ENCODE results near the gene FAM219B.

Gene FAM219B

DNA sequence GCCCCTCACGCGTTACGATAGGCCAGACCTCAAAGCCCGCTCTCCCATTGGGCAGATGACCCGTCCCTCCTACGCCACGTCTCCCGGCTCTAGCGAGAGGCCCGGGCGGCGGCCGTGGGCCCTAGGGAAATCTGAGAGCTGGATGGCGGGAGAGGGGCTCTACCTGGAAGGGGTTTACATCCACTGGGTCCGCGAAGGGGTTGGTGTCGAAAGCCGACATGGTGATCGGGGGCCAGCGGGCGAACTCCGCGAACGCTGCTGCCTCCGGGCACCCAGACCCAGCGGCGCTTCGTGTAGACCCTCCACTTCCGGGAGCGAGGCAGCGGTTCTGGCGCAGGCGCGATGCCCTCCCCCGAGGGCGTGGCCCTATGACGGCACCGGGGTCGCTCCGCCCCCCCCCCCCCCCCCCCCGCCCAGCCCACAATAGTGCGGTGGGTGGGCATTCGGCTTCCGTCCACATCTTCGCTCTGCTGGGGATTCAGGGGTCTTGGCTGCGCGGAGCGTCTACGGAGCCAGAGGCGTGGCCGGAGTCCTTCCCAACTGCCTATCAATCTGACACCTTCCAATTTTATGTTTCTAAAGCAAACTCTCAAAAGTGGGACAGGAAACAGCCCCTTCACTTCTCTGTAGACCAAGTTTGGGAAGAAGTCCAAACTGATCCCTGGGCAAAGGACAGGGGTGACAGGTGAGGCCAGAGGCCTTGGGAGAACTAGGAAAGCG lies 33.5 kb downstream of the FAM219B start, which contains the start of gene SCAMP2:
TSS of gene SCAMP2 (minus strand) at position 330 of the 720 bp plus-strand sequence. CDS start at position 220, 110 bp downstream.
- DNase-seq (ENCODE audit: low read depth in 2 of 2) = peak; percentile 86 to 89

DNA sequence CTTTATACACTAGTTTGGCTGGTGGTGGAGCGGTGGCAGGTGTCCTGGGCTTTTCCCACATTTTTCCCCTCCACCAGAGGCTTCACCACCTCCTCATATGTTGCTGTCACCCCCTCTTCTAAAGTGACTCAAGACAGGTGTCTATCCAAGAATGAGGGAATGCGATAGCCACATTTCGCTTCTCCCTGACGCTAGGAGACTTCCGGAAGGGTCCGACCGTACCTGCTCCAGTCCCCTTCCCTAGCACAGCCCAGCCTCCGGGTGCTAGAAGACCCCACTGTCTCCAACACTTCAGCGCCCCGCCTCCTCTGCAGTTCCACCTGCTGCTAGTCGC lies 34.0 kb downstream of the FAM219B start:
- no peak for DNase-seq (ENCODE audit: low read depth in 2 of 2)

DNA sequence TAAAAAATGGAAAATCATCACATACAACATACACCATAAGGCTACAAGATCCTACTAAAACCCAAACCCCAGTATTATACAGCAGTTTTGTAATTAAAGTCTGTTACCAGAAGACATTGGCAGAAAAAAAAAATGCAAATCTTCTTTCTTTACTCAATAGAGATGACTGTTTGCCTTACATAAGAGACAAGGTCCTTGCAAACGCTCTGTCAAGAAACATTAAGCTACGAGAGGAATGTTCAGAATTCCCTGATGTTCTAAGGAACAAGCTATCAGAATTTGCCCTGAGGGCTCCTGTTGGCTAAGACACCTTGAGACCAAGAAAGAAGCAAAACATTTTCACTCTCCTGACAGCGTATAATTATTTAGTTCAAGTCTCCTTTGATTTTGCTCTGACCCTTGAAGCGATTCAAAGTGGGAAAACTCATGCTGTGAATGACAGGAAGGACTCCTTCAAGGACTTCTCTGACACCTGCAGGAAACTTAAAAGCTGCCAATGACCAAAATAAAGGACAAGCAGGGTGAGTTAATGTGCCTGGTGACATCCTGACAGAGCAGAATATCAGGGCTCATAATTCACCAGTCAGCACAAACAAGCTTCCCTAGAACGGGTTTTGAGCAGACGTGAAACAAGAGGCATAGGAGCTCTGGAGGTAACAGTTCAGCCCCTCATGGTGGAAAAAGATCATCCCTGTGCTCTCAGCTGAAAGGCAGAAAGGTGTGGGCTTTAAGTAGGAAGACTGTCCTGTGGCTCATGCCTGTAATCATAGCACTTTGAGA lies 36.0 kb downstream of the FAM219B start:
- DNase-seq (ENCODE audit: low read depth in 2 of 2) = no peak

GRCh38 chr15:74869726-74870407 lies 36.8 kb downstream of the FAM219B start:
- DNase-seq (ENCODE audit: low read depth in 2 of 2) = no peak

DNA sequence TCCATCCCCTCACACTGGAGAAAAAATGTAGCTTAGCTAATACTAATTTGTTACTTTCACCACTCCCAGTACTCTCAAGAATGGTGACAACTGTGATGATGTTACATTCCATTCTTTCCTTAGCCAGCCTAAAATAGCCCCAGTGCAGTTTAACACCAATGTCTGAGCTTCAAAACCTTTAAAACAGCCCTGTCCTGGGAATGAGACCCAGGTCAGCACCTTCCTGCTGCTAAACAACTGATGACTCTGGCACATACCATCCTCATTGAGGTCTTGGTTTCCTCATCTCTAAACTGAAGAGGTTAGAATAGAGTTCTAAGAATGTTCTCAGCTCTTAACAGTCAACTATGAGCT lies 37.3 kb downstream of the FAM219B start:
- DNase-seq (ENCODE audit: low read depth in 2 of 2) = no peak

DNA sequence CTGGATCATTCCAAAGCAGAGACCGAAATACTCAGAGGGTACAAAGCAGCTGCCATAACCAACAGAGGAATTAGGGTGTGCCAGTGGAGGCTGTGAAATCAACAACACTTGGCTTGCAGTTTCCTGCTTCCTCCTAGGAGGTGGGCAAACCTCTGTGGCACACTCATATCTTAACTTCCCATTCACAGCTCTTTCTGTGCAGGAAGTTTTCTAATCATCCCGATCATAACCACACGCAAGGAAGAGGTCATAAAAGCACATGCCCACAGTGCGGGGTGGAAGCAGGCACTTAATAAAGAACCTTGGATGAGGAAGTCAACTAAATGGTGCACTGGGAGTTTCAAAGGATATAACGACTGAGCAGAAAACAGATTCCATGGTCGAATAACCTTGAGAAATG lies 38.6 kb downstream of the FAM219B start:
- DNase-seq (ENCODE audit: low read depth in 2 of 2) = no peak

DNA sequence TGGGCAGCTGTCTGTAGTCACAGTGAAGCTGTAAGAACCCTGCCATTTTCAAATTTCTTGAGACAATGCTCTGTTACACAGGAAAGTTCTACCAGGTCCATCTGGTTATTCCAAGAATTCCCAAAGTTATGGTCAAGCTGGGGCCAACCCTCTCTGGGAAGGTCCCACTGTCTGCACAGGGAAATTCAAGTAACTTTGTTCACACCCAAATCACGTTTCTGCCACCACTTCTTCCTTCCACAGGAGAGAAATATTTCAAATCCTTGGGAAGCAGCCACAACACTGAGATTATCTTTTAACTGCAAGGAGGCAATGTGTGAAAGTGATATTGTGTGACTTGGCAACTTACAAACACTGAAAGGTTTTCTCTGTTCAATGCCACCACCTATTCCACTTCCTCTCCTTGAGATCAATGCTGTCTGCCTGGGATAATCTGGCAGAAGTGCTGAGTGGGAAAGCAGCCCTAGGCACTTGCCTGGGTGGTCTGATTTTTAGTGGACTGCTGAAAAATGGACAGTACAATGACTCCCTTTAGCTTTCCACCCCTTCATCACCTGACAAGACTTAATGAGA lies 39.1 kb downstream of the FAM219B start:
- no peak for DNase-seq (ENCODE audit: low read depth in 2 of 2)

GRCh38 chr15:74866090-74866489 lies 40.6 kb downstream of the FAM219B start:
- no peak for DNase-seq (ENCODE audit: low read depth in 2 of 2)

- no peak for DNase-seq (ENCODE audit: low read depth in 2 of 2)
These were observed 41.3 kb downstream of the FAM219B start for GRCh38 chr15:74865316-74865715.

- DNase-seq (ENCODE audit: low read depth in 2 of 2) = no peak
These were observed 42.4 kb downstream of the FAM219B start for GRCh38 chr15:74864296-74864695.

DNA sequence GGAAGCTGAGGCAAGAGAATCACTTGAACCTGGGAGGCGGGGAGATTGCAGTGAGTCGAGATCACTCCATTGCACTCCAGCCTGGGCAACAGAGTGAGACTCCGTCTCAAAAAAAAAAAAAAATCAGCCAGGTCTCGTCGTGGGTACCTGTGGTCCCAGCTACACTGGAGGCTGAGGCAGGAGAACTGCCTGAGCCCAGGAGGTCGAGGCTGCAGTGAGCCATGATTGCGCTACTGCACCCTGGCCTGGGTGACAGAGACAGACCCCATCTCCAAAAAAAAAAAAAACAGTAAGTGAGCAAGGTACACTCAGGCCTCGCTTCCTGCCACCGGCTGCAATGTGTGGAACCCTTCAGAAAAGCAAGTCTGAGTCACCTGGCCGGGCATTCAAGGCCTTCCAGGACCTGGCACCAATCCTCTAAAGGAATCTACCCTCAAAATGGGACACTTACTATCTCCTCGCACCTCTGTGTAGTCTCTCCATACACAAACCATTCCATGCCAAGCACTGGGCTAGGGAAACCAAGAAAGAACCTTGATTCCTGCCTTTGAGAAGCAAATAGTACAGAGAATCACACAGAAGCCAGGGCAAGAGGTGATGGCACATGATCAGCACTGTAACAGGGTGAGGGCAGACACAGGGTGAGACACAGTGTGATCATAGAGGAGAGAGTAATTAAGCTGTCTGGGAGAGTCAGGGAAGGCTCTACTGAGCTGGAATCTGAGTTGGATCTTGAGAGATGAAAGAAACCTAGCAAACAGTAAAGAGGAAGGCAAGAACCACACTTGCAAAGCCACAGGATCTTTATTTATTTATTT lies 43.2 kb downstream of the FAM219B start:
- no peak for DNase-seq (ENCODE audit: low read depth in 2 of 2)

GRCh38 chr15:74858369-74858740 lies 48.3 kb downstream of the FAM219B start:
- DNase-seq (ENCODE audit: low read depth in 2 of 2) = no peak

GRCh38 chr15:74857671-74858368 lies 48.8 kb downstream of the FAM219B start:
- no peak for DNase-seq (ENCODE audit: low read depth in 2 of 2)

GRCh38 chr15:74857082-74857655 lies 49.5 kb downstream of the FAM219B start:
- no peak for DNase-seq (ENCODE audit: low read depth in 2 of 2)

DNA sequence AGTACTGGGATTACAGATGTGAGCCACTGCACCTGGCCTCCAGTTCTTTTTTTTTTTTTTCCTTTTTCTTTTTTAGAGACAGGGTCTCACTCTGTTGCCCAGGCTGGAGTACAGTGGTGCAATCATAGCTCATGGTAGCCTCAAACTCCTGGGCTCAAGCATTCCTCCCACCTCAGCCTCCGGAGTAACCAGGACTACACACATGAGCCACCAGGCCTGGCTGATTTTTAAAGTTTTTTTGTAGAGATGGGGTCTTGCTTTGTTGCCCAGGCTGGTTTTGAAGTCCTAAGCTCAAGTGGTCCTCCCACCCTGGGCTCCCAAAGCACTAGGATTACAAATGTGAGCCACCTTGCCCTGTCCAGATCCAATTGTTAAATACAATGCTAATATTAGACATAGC lies 50.1 kb downstream of the FAM219B start:
- no peak for DNase-seq (ENCODE audit: low read depth in 2 of 2)

GRCh38 chr15:74855857-74856256 lies 50.8 kb downstream of the FAM219B start:
- no peak for DNase-seq (ENCODE audit: low read depth in 2 of 2)

DNA sequence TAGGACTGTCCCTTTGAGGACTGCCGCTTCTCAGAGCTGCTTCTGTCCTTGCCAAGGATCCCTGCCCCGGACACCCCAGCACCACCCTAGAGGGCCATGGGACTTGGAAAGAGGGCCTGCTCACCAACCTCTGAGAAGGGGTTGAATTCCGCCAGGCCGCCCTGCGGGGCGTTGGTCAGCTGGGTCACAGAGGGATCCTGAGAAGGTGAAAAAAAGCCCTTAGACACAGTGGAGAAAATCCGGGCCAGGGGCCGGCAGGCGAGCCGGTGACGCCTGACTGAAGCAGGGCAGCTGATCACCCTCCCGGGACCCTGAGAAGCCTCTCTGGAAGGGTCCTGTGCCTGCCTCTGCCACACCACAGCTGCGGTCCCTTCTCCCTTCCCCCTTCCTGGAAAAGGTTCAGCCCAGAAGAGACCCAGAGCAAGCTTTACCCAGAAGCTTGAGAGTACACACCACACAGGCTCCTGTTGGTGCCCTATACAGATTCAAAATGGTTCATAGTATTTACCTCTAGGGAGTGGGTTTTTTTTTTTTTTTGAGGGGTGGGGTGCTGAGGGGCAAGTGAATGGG lies 52.1 kb downstream of the FAM219B start:
- no peak for DNase-seq (ENCODE audit: low read depth in 2 of 2)

GRCh38 chr15:74851960-74852359 lies 54.7 kb downstream of the FAM219B start:
- no peak for DNase-seq (ENCODE audit: low read depth in 2 of 2)

DNA sequence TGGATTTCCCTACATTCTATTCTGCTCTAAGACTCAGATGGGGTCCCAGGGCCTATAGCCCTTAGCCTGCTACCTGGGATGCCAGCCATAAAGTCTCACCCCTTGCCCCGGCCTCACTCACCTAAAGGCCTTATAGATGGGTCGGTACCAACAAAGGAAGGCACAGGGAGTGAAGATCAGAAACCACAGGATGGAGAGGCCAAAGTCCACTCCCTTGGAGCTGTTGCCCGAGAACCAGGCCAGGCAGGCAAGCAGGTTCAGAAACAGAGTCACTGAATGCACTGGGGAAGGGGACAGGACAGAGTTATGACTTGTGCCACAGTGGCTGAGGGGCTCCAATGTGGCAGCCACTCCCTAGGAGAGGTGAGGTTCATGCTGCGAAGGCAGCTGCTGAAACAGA lies 56.3 kb downstream of the FAM219B start:
- DNase-seq (ENCODE audit: low read depth in 2 of 2) = no peak

All from fibroblast of skin of left quadriceps (primary cell).